Activated CD8-positive, alpha-beta T cell treated with anti-CD3 and anti-CD28 coated beads, Interleukin-2, amount 10 ng/mL, durations not matched to agents 7 days and 5 days (primary cell): ENCODE data around the gene NOXA1. TPM values are rescaled to one million over a fixed set of nuclear protein-coding genes. Genes with fewer than 3 reads are reported as not detected.

Experiments
- ATAC-seq: fragments of 150-1000 bp; cut with Tn5 transposase; one replicate; pipeline ENCODE4 v1.10.0; 2021; ENCODE audit warnings: moderate library complexity
- CTCF ChIA-PET: fragments of 350-600 bp; sonication (Branson Sonifier 250); formaldehyde crosslinking; loops from one replicate; lab custom pipeline; 2021; ENCODE audit warnings: antibody characterized with exemption; lab: Charles Lee
- POLR2A ChIA-PET: fragments of 350-600 bp; sonication (Branson Sonifier 250); formaldehyde crosslinking; loops from one replicate; lab custom pipeline; 2021; ENCODE audit warnings: antibody characterized with exemption; lab: Charles Lee
- DNase-seq: peaks from one replicate; pipeline ENCODE4 v3.0.0-alpha.2; 2020
- H3K27ac Mint-ChIP-seq: one replicate; pipeline ENCODE4 v1.8.0; 2021; ENCODE audit warnings: mild to moderate bottlenecking, mixed read lengths
- H3K27me3 Mint-ChIP-seq: one replicate; pipeline ENCODE4 v1.8.0; 2021; ENCODE audit warnings: low read depth, mixed read lengths
- H3K36me3 Mint-ChIP-seq: one replicate; pipeline ENCODE4 v1.8.0; 2021; ENCODE audit warnings: low read depth, mixed read lengths
- H3K4me1 Mint-ChIP-seq: one replicate; pipeline ENCODE4 v1.8.0; 2021; ENCODE audit warnings: low read depth, mixed read lengths
- H3K4me3 Mint-ChIP-seq: one replicate; pipeline ENCODE4 v1.8.0; 2021; ENCODE audit warnings: mild to moderate bottlenecking, mixed read lengths
- H3K9me3 Mint-ChIP-seq: one replicate; pipeline ENCODE4 v1.8.0; 2022; ENCODE audit warnings: mixed read lengths; ENCODE audit not compliant: insufficient read depth
- total RNA-seq, 2 experiments: library from RNA; stranded (reverse); gene quantifications; one replicate each; pipeline ENCODE4 v1.2.3, GENCODE V29; 2021

The NOXA1 gene
- total RNA-seq, 2 experiments from 2014 or later = 0.52 to 0.58 TPM

GRCh38 chr9:137470785-137471184 is 47.6 kb downstream of the NOXA1 start:
- ChIA-PET CTCF (interaction anchor here (1.0 to 1.1 kb wide), 2 partner anchors 54 to 64 kb away, joined by 3 to 4 read pairs; no protein-coding TSS in a partner anchor), POLR2A (no interaction called here)
- Mint-ChIP-seq H3K36me3 (peaks cover 30% of the 10 kb centered on the region), H3K27me3 (peaks cover 22% of the 10 kb centered on the region), H3K4me1 (peaks cover 14% of the 10 kb centered on the region), H3K27ac (no peak overlapping the region), H3K4me3 (no peak overlapping the region), H3K9me3 (peaks cover 29% of the 10 kb centered on the region)
- ATAC-seq (peak; percentile 36), DNase-seq (no peak)

GRCh38 chr9:137474271-137474670 is 51.1 kb downstream of the NOXA1 start:
- H3K27ac Mint-ChIP-seq = no peak overlapping the region
- POLR2A ChIA-PET = no interaction called here
- H3K4me1 Mint-ChIP-seq = peaks cover 10% of the 10 kb centered on the region
- peaks cover 32% of the 10 kb centered on the region for H3K36me3 Mint-ChIP-seq
- H3K27me3 Mint-ChIP-seq = peaks cover 11% of the 10 kb centered on the region
- CTCF ChIA-PET = no interaction called here
- peaks cover 32% of the 10 kb centered on the region for H3K9me3 Mint-ChIP-seq
- DNase-seq (no peak), ATAC-seq (no peak)
- no peak overlapping the region for H3K4me3 Mint-ChIP-seq

- ChIA-PET CTCF (no interaction called here), POLR2A (no interaction called here)
- Mint-ChIP-seq H3K4me3 (no peak overlapping the region), H3K27ac (no peak overlapping the region), H3K27me3 (peaks cover 11% of the 10 kb centered on the region), H3K36me3 (peaks cover 30% of the 10 kb centered on the region), H3K9me3 (peaks cover 32% of the 10 kb centered on the region), H3K4me1 (peaks cover 3% of the 10 kb centered on the region)
- ATAC-seq (no peak), DNase-seq (no peak)
Observed at GRCh38 chr9:137475666-137476065, 52.5 kb downstream of the NOXA1 start.

GRCh38 chr9:137476856-137477255 is 53.7 kb downstream of the NOXA1 start:
- Mint-ChIP-seq H3K27me3 (peaks cover 6% of the 10 kb centered on the region), H3K9me3 (peaks cover 28% of the 10 kb centered on the region), H3K27ac (no peak overlapping the region), H3K4me3 (no peak overlapping the region), H3K36me3 (peaks cover 25% of the 10 kb centered on the region), H3K4me1 (peaks cover 7% of the 10 kb centered on the region)
- POLR2A ChIA-PET = no interaction called here
- DNase-seq = no peak
- ATAC-seq = no peak
- CTCF ChIA-PET = no interaction called here

- Mint-ChIP-seq H3K27ac (no peak overlapping the region), H3K27me3 (peaks cover 4% of the 10 kb centered on the region), H3K4me3 (no peak overlapping the region), H3K9me3 (peaks cover 22% of the 10 kb centered on the region), H3K4me1 (peaks cover 13% of the 10 kb centered on the region), H3K36me3 (peaks cover 22% of the 10 kb centered on the region)
- ChIA-PET CTCF (no interaction called here), POLR2A (no interaction called here)
- DNase-seq = no peak
- ATAC-seq = no peak
Observed at GRCh38 chr9:137477778-137478612, 54.8 kb downstream of the NOXA1 start.

GRCh38 chr9:137478613-137478961 is 55.4 kb downstream of the NOXA1 start:
- Mint-ChIP-seq H3K27me3 (peaks cover 4% of the 10 kb centered on the region), H3K27ac (no peak overlapping the region), H3K4me3 (no peak overlapping the region), H3K9me3 (peaks cover 16% of the 10 kb centered on the region), H3K4me1 (peaks cover 13% of the 10 kb centered on the region), H3K36me3 (peaks cover 16% of the 10 kb centered on the region)
- CTCF ChIA-PET = no interaction called here
- DNase-seq = no peak
- POLR2A ChIA-PET = no interaction called here
- no peak for ATAC-seq

- Mint-ChIP-seq H3K4me1 (peaks cover 13% of the 10 kb centered on the region), H3K36me3 (peaks cover 10% of the 10 kb centered on the region), H3K4me3 (no peak overlapping the region), H3K27ac (peak overlapping the region; percentile 23), H3K9me3 (peaks cover 10% of the 10 kb centered on the region), H3K27me3 (peaks cover 4% of the 10 kb centered on the region)
- ATAC-seq = no peak
- ChIA-PET POLR2A (no interaction called here), CTCF (no interaction called here)
- no peak for DNase-seq
Observed at GRCh38 chr9:137478962-137479861, 56.0 kb downstream of the NOXA1 start.

GRCh38 chr9:137479892-137480685 is 56.9 kb downstream of the NOXA1 start:
- Mint-ChIP-seq H3K4me3 (no peak overlapping the region), H3K36me3 (peaks cover 8% of the 10 kb centered on the region), H3K27me3 (peaks cover 4% of the 10 kb centered on the region), H3K4me1 (peaks cover 13% of the 10 kb centered on the region), H3K27ac (peak overlapping the region; percentile 23), H3K9me3 (peaks cover 6% of the 10 kb centered on the region)
- CTCF ChIA-PET = no interaction called here
- DNase-seq (no peak), ATAC-seq (no peak)
- POLR2A ChIA-PET = no interaction called here

GRCh38 chr9:137480686-137481683 is 57.8 kb downstream of the NOXA1 start:
- peaks cover 1% of the 10 kb centered on the region for H3K9me3 Mint-ChIP-seq
- ChIA-PET POLR2A (no interaction called here), CTCF (no interaction called here)

GRCh38 chr9:137482094-137482781 is 59.0 kb downstream of the NOXA1 start:
- CTCF ChIA-PET = no interaction called here
- no peak for DNase-seq
- Mint-ChIP-seq H3K36me3 (no peaks in the 10 kb centered on the region), H3K9me3 (no peaks in the 10 kb centered on the region), H3K4me1 (peaks cover 13% of the 10 kb centered on the region), H3K27ac (no peak overlapping the region), H3K27me3 (peaks cover 4% of the 10 kb centered on the region), H3K4me3 (no peak overlapping the region)
- ATAC-seq = no peak
- POLR2A ChIA-PET = no interaction called here

More at GRCh38 chr9:137480686-137481683, 57.8 kb downstream of the NOXA1 start:
- no peak for ATAC-seq
- DNase-seq = no peak
- Mint-ChIP-seq H3K36me3 (peaks cover 3% of the 10 kb centered on the region), H3K27ac (no peak overlapping the region), H3K4me3 (no peak overlapping the region), H3K4me1 (peaks cover 13% of the 10 kb centered on the region), H3K27me3 (peaks cover 4% of the 10 kb centered on the region)
